D341Med (cell line): ENCODE data around the gene B4GALT1.
A peak's percentile ranks its signal among the peaks of the same experiment; 100 is the strongest.
"Not testable (repeated sequence)": the region's sequence is repeated elsewhere in the genome, so short reads cannot be mapped to it uniquely, and the experiment has no call there.

ENCODE experiments used
- DNase-seq: peaks from one replicate; pipeline ENCODE4 v3.0.0; 2012; ENCODE audit warnings: low spot score

B4GALT1 gene

DNA sequence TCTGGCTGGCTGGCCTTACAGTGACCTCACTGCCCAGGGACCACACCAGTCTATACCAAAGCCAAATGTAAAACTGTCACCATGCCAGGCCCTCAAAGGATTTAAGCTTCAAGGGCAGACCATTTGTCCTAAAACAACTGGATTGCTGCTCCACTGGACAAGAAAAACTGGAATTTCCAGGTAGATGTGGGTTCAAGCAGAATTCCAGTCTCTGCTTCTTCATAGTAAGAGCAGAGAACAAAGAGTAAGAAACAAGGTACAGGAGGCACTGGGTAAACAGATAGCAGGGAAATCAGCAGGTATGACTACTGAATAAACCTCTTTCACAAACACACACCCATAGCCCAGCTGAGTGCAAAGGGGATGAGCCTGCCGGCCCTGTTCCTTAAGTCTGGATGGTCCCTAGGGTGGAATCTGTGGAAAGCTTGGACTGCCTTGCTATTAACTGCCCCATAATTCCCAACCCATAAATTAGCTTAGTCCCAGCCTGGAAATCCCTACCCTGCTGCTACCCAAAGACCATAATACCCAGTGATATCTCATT lies 5.5 kb downstream of the B4GALT1 start:
- DNase-seq: peak; percentile 61

GRCh38 chr9:33161011-33161588 lies 6.0 kb downstream of the B4GALT1 start:
- DNase-seq: no peak

GRCh38 chr9:33160446-33160845 lies 6.7 kb downstream of the B4GALT1 start:
- not testable (repeated sequence) for DNase-seq

DNA sequence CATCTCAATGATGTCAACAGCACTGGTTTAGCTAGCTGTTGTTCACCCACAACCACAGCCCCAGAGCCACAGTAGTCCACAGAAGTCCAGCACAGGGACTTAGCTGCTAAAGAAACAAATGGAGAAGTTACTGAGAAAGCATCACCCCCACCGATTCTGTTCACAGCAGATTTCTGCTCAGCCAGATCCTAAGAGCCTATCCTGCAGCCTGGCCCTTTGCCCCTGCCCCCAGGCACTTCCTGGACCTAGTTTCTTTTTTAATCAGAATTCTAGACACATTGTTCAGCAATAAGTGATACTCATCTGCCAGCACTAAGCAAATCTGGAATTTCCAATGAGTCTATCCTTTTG lies 7.4 kb downstream of the B4GALT1 start:
- DNase-seq: no peak

GRCh38 chr9:33158843-33159776 lies 8.0 kb downstream of the B4GALT1 start:
- no peak for DNase-seq

DNA sequence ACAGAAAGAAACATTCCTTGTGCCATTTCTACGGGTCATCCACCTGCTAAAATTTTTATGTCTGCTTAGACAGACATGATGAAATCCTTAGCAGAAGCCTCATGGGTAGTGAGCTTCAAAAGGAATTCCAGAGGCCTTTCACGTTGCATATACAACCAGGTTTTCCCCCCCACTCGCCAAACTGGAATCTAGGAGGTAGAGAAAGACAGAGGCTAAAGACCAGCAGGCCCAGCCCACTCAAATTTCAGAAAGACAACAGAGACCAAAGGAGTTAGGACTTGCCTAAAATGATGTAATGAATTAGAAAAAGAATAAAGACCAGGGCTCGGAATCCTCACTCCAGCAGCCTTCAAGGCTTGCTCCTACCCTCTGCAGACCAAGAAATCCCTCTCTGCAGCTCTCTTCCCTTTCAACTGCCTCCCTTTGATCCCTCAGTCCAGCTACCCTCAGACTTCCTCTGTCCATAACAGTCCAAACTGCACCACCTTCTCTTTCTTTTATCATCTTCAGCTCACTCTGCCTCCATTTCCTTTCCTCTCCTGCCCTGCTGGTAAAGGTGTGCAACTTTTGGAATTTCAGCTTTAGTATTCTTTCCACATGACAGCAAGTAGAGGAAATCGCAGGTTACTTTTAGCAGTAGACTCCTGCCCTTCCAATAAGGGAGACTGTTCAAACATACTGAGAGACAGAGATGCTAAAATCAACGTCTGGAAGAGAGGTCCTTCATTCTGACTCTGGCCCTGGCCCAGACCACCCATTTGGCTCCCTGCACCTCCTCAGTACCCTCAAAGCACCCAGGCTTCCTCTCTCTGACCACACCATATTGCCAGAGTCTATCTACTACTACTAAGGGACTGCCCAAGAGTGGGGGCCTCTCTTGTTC lies 8.9 kb downstream of the B4GALT1 start:
- DNase-seq: no peak

DNA sequence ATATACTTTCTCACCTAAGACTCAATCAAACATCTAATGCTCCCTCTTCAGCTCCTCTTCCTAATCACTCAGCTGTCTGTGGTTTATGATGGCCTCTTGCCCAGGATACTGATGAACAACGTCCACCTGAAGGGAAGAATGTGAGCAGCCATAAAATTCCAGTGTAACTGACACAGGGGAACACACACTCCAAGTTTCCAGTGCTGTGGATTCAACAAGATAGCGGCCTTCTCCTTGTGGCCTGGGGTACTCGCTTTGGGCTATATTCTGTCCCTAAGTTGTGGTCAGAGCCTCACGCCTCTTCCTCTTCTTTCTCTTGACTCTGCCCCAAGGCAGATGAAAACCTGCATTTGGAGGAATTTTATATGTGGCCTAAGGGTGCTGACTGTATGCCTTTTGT lies 11.7 kb downstream of the B4GALT1 start:
- no peak for DNase-seq

DNA sequence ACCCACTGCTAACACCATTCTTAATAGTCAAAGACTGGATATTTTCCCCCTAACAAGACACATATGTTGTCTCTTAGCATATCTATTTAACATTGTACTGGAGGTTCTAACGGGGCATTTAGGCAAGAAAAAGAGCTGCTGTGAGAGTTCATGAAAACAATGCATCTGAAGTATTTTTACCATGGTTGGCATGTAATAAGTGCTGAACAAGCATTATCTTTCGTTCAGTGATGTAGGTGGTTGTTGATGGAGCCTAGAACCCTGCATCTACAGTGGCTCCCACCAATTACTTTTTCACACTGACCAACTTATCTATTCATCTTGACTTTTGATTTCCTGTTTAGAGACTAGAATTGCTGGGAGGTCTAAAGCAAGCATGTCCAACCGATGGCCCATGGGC lies 12.8 kb downstream of the B4GALT1 start:
- DNase-seq: no peak

- no peak for DNase-seq
Measured at GRCh38 chr9:33153666-33154065, 13.5 kb downstream of the B4GALT1 start.

DNA sequence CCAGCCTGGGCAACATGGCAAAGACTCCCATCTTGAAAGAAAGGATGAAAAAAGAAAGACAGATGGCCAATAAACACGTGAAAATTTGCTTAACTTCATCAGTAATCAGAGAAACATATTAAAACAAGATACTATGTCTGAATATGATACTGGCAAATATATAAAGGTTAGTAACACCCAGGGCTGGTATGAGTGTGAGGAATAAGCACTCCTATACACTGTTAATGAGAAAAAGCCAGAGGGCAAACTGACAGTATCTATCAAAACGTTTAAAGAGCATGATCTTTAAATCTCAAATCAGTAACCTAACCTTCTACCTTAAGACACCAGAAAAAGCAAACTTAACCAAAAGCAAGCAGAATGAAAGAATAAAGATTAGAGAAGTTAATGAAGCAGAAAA lies 14.1 kb downstream of the B4GALT1 start:
- no peak for DNase-seq

DNA sequence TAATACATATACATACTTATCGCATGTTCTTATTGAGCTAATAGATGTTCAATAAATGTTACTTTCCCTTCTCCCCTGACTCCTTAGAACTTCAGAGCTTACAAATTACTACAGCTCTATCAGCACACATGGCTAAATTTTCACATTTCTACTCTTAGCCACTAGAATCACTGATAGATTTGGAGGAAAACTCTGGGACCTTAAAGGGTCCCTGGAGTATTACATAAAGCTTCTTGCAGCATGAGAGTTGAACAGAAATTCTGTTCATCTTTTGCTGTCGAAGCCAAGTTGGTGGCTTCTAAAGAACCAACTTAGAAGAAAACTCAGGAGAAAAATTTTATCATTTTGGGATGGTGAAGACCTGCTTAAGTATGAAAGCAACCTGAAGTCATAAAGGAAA lies 15.5 kb downstream of the B4GALT1 start:
- no peak for DNase-seq

GRCh38 chr9:33151007-33151557 lies 16.1 kb downstream of the B4GALT1 start:
- DNase-seq: peak; percentile 58

- no peak for DNase-seq
Measured at GRCh38 chr9:33148367-33149014, 18.6 kb downstream of the B4GALT1 start.

DNA sequence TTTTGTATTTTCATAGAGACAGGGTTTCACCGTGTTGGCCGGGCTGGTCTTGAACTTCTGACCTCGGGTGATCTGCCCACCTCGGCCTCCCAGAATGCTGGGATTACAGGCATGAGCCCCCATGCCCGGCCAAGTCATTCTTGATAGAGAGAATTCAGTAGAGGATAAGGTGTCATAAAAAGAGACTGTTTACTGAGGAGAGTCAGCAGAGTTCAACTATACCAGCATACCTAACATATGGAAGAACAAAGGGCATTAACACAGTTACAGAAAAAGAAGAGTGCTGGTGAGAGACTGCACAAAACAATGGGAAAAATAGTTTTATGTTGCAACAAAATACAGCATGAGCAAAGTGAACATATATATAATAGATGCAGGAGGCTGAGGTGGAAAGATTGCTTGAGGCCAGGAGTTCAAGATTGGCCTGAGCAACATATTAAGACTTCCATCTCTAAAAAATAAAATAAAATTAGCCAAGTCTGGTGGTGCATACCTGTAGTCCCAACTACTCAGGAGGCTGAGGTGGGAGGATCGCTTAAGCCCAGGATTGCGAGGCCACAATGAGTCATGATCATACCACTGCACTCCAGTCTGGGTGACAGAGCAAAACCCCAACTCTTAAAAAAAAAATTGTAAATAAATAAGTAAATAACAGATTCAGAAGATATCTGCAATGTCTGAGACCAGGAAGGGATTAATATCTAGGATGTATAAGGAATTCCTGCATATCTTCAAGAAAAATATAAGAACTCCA lies 19.5 kb downstream of the B4GALT1 start:
- no peak for DNase-seq

DNA sequence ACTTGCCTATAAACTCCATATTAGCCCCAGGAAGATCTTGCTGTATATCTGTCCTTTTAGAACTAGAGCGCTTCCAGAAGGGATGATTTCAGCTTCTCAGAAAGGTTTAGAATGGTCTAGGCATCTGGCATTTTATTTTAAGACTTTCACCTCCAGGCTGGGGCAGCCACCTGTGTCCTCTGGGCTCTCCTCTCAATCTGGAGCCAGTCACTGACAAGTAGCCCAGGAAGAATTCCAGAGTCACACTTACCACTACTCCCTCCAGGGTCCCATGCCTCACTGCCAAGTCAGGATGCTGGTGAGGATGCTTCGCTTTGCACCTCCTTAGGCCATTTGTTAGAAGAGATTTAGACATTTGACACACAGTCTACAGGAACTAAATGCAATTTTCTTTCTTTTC lies 20.8 kb downstream of the B4GALT1 start:
- DNase-seq: no peak

- no peak for DNase-seq
Measured at GRCh38 chr9:33144551-33144950, 22.6 kb downstream of the B4GALT1 start.

- no peak for DNase-seq
Measured at GRCh38 chr9:33143241-33143661, 23.9 kb downstream of the B4GALT1 start.

GRCh38 chr9:33142535-33142934 lies 24.6 kb downstream of the B4GALT1 start:
- DNase-seq: no peak

DNA sequence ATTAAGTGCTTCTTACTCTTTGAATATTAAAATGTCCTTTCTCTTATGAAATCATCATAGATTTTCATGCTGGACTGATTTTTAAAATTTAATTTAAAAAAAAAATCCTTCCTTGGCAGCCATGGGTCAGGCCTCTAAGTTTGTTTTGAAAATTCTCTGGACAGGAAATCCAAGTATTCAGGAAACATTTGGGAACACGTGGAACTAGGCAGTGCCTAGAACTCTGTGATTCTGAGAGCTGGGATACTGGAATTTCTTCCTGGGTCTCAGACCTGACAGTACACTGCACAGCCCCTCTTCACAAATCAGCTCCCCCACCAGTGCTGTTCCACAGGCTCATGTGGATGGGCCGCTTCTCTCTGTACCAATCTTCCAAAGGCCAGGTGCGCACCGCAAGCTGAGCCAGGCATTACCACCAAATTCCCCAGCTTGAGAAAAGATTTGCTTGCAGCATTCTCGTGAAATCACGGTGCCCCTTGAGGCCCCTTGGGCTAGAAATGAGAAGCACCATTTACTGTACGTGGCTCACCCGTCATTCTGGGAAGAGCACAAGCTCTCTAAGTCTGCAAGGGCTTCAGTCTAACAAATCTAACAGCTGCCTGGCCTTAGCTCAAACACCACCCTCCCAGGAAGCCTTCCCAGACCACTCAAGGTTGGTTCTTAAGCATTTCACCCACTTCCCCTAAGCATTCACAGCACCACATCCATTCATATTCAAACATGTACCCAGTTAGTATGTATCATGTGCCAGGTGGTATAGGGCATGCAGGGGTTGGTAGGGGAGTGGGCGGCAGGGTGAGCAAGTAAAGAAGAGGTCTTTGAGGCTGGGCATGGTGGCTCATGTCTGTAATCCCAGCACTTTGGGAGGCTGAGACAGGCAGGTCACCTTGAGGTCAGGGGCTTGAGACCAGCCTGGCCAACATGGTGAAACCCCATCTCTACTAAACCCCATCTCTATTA lies 26.5 kb downstream of the B4GALT1 start:
- DNase-seq: no peak
